GM12891 (cell line): ENCODE data around the gene NBL1.

Experiments used
- DNase-seq: peaks from one replicate; pipeline ENCODE4 v3.0.0; 2011; ENCODE audit warnings: low spot score; ENCODE audit not compliant: insufficient read length
- FAIRE-seq: peaks from 2 replicates; lab custom pipeline; 2011; peaks lifted over from hg19 to GRCh38; lab: Jason Lieb, UNC
- PAX5 ChIP-seq: IDR thresholded peaks from 2 replicates; pipeline ENCODE4 v1.6.1; 2011; ENCODE audit warnings: low read length, moderate library complexity, mild to moderate bottlenecking; ENCODE audit not compliant: insufficient read depth, severe bottlenecking
- POLR2A ChIP-seq: IDR thresholded peaks from 2 replicates; pipeline ENCODE4 v1.6.1; 2011; ENCODE audit warnings: low read depth, low read length, control low read depth
- POLR2AphosphoS5 ChIP-seq: IDR thresholded peaks from 2 replicates; pipeline ENCODE4 v1.6.1; 2011; ENCODE audit warnings: low read depth, low read length, control low read depth
- POU2F2 ChIP-seq: IDR thresholded peaks from 2 replicates; pipeline ENCODE4 v1.6.1; 2011; ENCODE audit warnings: low read depth, mild to moderate bottlenecking, control low read depth, low read length, moderate library complexity
- SPI1 ChIP-seq: IDR thresholded peaks from 2 replicates; pipeline ENCODE4 v1.6.1; 2011; ENCODE audit warnings: low read depth, low read length, control low read depth
- TAF1 ChIP-seq: IDR thresholded peaks from 2 replicates; pipeline ENCODE4 v1.6.1; 2011; ENCODE audit warnings: low read depth, low read length, control low read depth

Gene NBL1

DNA sequence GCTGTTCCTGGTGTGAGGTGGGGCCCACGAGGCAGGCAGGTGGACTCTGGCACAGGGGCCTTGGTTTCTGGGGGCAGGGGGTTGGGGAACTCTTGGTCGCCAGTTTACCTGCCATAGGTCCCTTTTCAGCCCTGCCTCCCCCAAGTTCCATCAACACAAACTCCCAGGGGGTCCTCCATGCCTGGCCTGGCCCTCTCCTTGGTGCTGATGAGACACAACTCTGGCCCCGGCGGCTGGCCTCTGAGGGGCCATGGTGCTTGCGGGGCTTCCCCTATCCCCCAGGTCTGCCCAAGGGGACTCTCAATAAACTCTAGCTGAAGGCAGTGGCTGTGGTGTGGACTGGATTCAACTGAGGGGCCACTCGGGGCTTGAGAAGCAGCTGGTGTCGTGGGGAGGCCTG is 36.5 kb downstream of the NBL1 start:
- no peak for TF ChIP-seq POLR2AphosphoS5
- no peak for TF ChIP-seq TAF1
- TF ChIP-seq POLR2A = no peak
- no peak for TF ChIP-seq POU2F2
- no peak for TF ChIP-seq PAX5
- TF ChIP-seq SPI1 = no peak
- FAIRE-seq (no peak), DNase-seq (no peak)

DNA sequence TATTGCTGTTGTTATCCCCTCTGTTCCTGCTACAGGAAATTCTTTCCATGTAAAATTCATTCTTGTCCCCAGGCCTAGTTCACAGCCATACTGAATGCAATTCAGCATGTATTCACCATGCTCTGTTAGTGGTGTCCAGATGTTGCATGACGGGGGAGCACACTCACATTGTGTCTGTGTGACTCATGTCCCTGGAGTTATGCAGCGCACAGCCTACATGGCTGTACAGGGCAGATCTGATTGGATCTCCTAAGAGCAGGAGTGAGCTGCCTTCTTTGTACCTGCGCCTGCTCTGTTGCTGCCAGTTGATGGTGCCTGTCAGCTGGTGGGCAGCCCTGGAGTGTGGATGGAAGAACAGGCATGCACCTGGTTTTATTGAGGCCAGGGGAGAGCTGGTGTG is 38.1 kb downstream of the NBL1 start:
- no peak for DNase-seq

DNA sequence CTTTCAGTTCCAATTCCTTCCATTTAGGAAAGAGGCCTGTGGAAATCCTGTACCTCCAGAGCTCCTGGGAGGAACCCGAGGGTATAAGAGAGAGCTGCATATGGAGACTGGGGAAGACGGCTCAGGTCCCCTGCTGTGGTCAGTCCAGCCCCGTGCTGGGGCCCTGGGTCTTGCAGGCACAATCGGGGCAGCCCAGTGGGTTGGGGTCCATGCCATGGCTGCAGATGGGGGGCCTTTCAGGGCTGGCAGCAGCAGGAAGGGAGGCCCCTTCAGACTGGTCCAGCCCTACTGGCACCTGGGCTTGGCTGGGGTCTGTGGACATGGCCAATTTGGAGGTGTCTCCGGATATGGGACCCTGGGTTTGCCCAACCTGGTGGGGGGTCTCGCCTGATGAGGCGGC is 38.8 kb downstream of the NBL1 start:
- TF ChIP-seq SPI1 (no peak), PAX5 (no peak), TAF1 (no peak), POLR2A (no peak), POLR2AphosphoS5 (no peak), POU2F2 (no peak)
- DNase-seq (no peak), FAIRE-seq (no peak)

More for the DNA sequence above, 38.1 kb downstream of the NBL1 start:
- FAIRE-seq = no peak
- no peak for TF ChIP-seq POU2F2
- TF ChIP-seq POLR2A = no peak
- TF ChIP-seq SPI1 = no peak
- TF ChIP-seq TAF1 = no peak
- TF ChIP-seq POLR2AphosphoS5 = no peak
- no peak for TF ChIP-seq PAX5

DNA sequence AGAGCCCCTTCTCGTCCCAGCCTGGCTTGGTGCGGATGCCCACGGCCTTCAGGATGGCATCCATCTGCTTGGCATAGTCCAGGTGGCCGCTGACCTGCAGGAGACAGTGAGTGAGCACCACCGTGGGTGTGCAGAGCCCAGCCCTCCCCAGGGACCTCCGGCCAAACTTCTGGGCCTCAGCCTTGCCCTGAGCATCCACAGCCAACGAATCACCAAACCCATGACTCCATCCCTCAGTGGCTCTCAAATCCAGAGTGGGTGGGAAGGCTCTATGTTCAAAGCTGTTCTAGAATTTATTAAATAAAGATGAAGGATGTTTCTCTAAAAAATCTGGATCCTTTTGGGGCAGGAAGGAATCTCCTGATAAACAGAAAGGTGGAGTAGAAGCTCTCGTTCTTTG is 39.2 kb downstream of the NBL1 start:
- DNase-seq (no peak), FAIRE-seq (no peak)
- TF ChIP-seq SPI1 (no peak), POLR2A (no peak), POLR2AphosphoS5 (no peak), PAX5 (no peak), POU2F2 (no peak), TAF1 (no peak)

DNA sequence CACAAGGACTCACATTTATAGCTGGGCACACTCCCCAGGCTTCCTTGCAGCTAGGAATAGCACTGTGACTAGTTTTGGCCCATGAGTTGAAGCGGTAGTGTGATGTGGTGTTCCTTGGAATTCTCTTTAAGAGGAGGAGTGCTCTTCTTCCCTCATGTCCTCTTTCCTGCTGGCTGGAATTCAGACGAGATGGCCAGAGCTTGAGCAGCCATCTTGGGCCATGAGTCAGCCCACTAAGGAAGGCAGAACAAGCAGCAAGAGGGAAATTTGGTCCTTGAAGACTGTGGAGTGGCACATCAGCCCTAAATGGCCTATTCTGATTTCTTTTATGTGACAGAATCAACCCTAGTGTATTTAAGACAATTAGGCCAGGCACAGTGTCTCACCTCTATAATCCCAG is 40.6 kb downstream of the NBL1 start:
- no peak for FAIRE-seq
- DNase-seq = no peak
- TF ChIP-seq TAF1 (no peak), POLR2AphosphoS5 (no peak), PAX5 (no peak), SPI1 (no peak), POLR2A (no peak), POU2F2 (no peak)

DNA sequence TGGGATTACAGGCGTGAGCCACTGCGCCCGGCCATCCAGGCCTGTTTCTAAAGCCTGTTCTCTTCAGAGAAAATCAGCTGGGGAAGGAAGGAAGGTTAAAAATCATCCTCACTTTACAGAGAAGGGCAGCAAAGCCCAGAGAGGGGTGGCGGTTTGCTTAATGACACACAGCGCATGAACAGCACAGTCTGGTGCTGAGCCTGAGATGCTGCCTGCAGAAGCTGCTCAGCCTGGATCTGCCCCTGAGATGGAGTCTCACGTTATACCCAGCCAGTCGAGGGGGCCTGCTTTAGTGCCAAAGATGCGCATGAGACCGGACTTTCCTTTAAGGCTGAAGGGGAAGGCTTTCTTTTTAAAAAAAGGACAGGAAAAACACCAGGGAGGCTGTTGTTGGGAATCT is 41.9 kb downstream of the NBL1 start:
- FAIRE-seq = no peak

DNA sequence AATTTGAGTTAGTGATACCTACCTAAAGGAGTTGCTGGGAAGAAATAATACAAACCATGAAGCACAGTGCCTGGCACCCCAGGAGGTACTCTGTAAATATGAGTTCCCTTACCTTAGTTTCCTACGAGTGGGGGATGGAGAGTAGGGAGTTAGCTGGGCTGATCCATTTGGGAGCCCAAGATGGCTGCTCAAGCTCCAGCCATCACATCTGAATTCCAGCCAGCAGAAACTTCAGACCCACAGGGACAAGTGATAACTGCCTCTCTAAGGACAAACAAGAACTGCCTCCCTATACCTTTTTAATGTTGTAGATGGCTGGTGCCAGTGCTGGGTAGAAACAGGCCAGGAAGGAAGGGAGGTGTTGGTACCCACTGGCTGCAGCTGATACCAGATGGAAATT is 43.3 kb downstream of the NBL1 start:
- FAIRE-seq = no peak
- TF ChIP-seq TAF1 (no peak), POLR2AphosphoS5 (no peak)
- no peak for DNase-seq

More for the DNA sequence above, 41.9 kb downstream of the NBL1 start:
- TF ChIP-seq TAF1 (no peak), POLR2A (no peak), POU2F2 (no peak), PAX5 (no peak), SPI1 (no peak), POLR2AphosphoS5 (no peak)
- DNase-seq = no peak

DNA sequence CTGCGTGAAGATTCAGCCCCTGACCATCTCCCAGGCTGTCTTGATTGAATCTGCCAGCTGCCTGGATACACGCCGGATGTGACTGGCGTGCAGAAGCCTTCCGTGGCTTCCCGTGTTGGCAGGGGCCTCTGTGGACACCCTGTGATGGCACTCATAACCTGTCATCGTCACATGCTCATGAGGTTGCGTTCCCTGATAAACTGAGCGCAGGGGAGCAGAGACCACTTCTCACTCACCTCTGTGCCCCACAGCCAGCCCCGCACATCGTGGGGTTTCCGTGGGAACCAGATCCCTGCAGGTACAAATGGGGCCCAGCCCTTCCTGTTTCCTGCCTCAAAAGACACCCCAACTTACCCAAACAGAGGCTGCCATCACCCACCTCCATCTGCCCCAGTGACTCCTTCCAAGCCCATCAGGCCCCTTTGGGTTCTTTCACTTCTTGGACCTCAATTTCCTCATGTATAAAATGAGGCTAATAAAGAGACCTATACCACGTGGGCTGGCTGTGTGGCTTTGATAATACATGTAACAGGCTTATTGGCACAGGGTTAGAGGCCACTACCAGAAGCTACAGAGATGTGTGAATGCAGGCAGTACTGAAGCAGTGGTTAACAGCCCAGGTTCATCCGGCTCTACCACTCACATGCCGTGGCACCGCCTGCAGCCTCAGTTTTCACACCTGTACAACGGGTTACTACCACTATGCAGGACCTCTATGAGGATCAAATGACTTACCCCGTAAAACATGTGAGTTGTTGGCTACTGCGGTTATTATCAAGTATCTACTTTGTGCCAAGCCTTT is 44.1 kb downstream of the NBL1 start:
- TF ChIP-seq PAX5 = no peak
- no peak for TF ChIP-seq POLR2AphosphoS5
- TF ChIP-seq SPI1 = no peak
- no peak for TF ChIP-seq POU2F2
- no peak for TF ChIP-seq POLR2A
- TF ChIP-seq TAF1 = no peak
- DNase-seq (no peak), FAIRE-seq (no peak)

DNA sequence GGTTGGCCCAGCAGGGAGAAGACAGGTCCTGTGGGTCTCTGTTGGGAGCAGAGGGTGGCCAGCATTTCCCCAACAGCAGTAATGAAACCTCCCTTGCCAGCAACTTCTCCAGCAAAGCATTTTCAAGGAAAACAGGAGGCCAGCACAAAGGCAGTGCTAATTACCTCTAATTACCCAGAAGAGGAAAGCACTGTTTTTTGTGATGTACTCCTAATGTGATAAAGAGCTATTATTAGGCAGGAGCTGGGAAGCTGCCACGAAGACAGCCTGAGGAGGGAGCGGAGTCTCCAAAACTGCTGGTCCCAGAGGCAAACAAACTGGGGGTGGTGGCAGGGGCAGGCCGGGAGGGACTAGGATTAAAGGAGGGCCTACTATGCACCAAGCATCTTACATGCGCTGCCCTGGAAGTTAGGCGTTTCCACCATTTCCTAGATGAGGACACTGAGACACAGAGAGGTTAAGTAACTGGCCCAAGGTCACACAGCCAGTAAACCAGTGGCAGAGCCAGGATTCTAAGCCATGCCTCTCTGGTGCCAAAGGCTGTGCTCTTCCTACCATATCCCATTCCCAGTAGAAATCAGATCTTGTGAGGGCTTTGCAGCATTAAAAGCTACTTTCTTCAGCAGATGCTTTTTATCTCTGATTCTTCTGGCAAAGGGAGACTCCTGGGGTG is 45.1 kb downstream of the NBL1 start:
- FAIRE-seq (no peak), DNase-seq (no peak)

DNA sequence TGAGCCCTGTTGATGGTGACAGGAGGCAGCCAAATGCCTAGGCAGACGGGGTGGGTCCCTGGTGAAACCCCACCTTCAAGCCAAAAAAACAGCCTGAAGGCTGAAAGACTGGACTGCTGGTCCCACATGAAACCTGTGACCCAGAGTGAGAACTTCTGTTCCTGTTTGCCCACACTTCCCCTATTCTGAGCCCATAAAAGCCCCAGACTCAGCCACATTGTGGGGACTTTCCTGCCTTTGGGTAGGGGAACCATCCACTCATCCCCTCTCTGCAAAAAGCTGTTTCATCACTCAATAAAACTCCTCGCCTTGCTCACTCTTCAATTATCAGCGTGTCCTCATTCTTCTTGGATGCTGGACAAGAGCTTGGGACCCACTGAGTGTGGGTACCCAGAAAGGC is 45.7 kb downstream of the NBL1 start:
- DNase-seq (no peak), FAIRE-seq (no peak)
- peak; percentile 85 for TF ChIP-seq SPI1
- no peak for TF ChIP-seq PAX5
- TF ChIP-seq TAF1 = no peak
- no peak for TF ChIP-seq POLR2AphosphoS5
- no peak for TF ChIP-seq POU2F2
- no peak for TF ChIP-seq POLR2A

More for the DNA sequence above, 45.1 kb downstream of the NBL1 start:
- TF ChIP-seq SPI1 (no peak), POLR2A (no peak), POU2F2 (no peak), POLR2AphosphoS5 (no peak), TAF1 (no peak), PAX5 (no peak)
